ENCODE measurements around the gene PSME1.

Gene PSME1

GRCh38 chr14:24110060-24110459 lies 25.9 kb upstream of the PSME1 start:
- no peak overlapping the region for H3K4me3 ChIP-seq (replicated peaks; ENCODE audit: insufficient read depth, low read length)
- TF ChIP-seq CTCF (IDR thresholded peaks at IDR 0.05; ENCODE audit: insufficient read depth, low read length), result no peak
- TF ChIP-seq REST (IDR thresholded peaks at IDR 0.05; ENCODE audit: insufficient replicate concordance, low read depth), result no peak
- no peak for TF ChIP-seq SPI1 (IDR thresholded peaks at IDR 0.05; ENCODE audit: borderline replicate concordance, low read depth)
- no peak for TF ChIP-seq POLR2AphosphoS5 (IDR thresholded peaks at IDR 0.05; ENCODE audit: low read depth)
- no peak for TF ChIP-seq GABPA (IDR thresholded peaks at IDR 0.05; ENCODE audit: low read depth)
- no peak overlapping the region for H3K27ac ChIP-seq (replicated peaks)
- DNase-seq (ENCODE audit: low read depth in 1 of 2, low spot score in 1 of 2), result no peak
- H3K27me3 ChIP-seq (ENCODE audit: insufficient read depth, poor library complexity, severe bottlenecking), result no peaks in the 10 kb centered on the region

GRCh38 chr14:24110523-24110922 lies 25.5 kb upstream of the PSME1 start:
- Histone ChIP-seq H3K27ac (replicated peaks) (no peak overlapping the region), H3K4me3 (replicated peaks; ENCODE audit: insufficient read depth, low read length) (no peak overlapping the region), H3K27me3 (ENCODE audit: insufficient read depth, poor library complexity, severe bottlenecking) (no peaks in the 10 kb centered on the region)
- DNase-seq (ENCODE audit: low read depth in 1 of 2, low spot score in 1 of 2), result no peak
- TF ChIP-seq POLR2AphosphoS5 (IDR thresholded peaks at IDR 0.05; ENCODE audit: low read depth) (no peak), CTCF (IDR thresholded peaks at IDR 0.05; ENCODE audit: insufficient read depth, low read length) (no peak), SPI1 (IDR thresholded peaks at IDR 0.05; ENCODE audit: borderline replicate concordance, low read depth) (no peak), REST (IDR thresholded peaks at IDR 0.05; ENCODE audit: insufficient replicate concordance, low read depth) (no peak), GABPA (IDR thresholded peaks at IDR 0.05; ENCODE audit: low read depth) (no peak)

GRCh38 chr14:24113379-24113800 lies 22.6 kb upstream of the PSME1 start:
- Histone ChIP-seq H3K27me3 (ENCODE audit: insufficient read depth, poor library complexity, severe bottlenecking) (no peaks in the 10 kb centered on the region), H3K27ac (replicated peaks) (peak overlapping the region; percentile 97), H3K4me3 (replicated peaks; ENCODE audit: insufficient read depth, low read length) (peak overlapping the region; percentile 65)
- DNase-seq (ENCODE audit: low read depth in 1 of 2, low spot score in 1 of 2), result no peak
- no peak for TF ChIP-seq CTCF (IDR thresholded peaks at IDR 0.05; ENCODE audit: insufficient read depth, low read length)

- DNase-seq (ENCODE audit: low read depth in 1 of 2, low spot score in 1 of 2), result peak; percentile 79 to 93
- peak overlapping the region; percentile 65 for H3K4me3 ChIP-seq (replicated peaks; ENCODE audit: insufficient read depth, low read length)
- H3K27me3 ChIP-seq (ENCODE audit: insufficient read depth, poor library complexity, severe bottlenecking), result no peaks in the 10 kb centered on the region
- H3K27ac ChIP-seq (replicated peaks), result peak overlapping the region; percentile 97
- TF ChIP-seq GABPA (IDR thresholded peaks at IDR 0.05; ENCODE audit: low read depth), result peak; percentile 78
- TF ChIP-seq REST (IDR thresholded peaks at IDR 0.05; ENCODE audit: insufficient replicate concordance, low read depth), result peak; percentile 47
- TF ChIP-seq POLR2AphosphoS5 (IDR thresholded peaks at IDR 0.05; ENCODE audit: low read depth), result peak; percentile 76; the same call in 1 of the 2 replicates
- TF ChIP-seq SPI1 (IDR thresholded peaks at IDR 0.05; ENCODE audit: borderline replicate concordance, low read depth), result 0 out of 2 replicates have a peak, but pooled peaks have one; percentile 8
- no peak for TF ChIP-seq CTCF (IDR thresholded peaks at IDR 0.05; ENCODE audit: insufficient read depth, low read length)
These were observed 22.0 kb upstream of the PSME1 start for GRCh38 chr14:24113801-24114531.
